Sigmoid colon (tissue), 7 donors: Measurements from ENCODE around the gene EHBP1L1. TPM values are rescaled to one million over a fixed set of nuclear protein-coding genes. Genes with fewer than 3 reads are reported as not detected.
"Not testable (repeated sequence)": the region's sequence is repeated elsewhere in the genome, so short reads cannot be mapped to it uniquely, and the experiment has no call there.

Experiments used
- DNase-seq: peaks from one replicate; pipeline ENCODE4 v3.0.0-alpha.2; 2019
- H3K27ac ChIP-seq, 4 donors: fragments of 200-600 bp; sonication (generic); one replicate each; pipeline ENCODE4 v1.5.1; 2016 to 2019; ENCODE audit warnings: mild to moderate bottlenecking in 1 of 4
- H3K27me3 ChIP-seq, 3 donors: fragments of 200-600 bp; sonication (generic); one replicate each; pipeline ENCODE4 v1.5.1; 2019; ENCODE audit warnings: mild to moderate bottlenecking in 1 of 3
- H3K36me3 ChIP-seq, 4 donors: fragments of 200-600 bp; sonication (generic); one replicate each; pipeline ENCODE4 v1.5.1; 2016 to 2019
- H3K4me1 ChIP-seq, 4 donors: fragments of 200-600 bp; sonication (generic); one replicate each; pipeline ENCODE4 v1.5.1; 2017 to 2019
- H3K4me3 ChIP-seq, 4 donors: fragments of 200-600 bp; sonication (generic); one replicate each; pipeline ENCODE4 v1.5.1; 2017 to 2019; ENCODE audit warnings: mild to moderate bottlenecking in 2 of 4, moderate library complexity in 1 of 4
- H3K9me3 ChIP-seq, 4 donors: fragments of 200-600 bp in 3 of 4; sonication (generic) in 3 of 4; one replicate each; pipeline versions ENCODE4 v1.5.1 to v1.6.1; 2013 to 2019
- CTCF ChIP-seq, 4 experiments: fragments of 450-650 bp in 3 of 4; fragments of 200-600 bp in 1 of 4; IDR thresholded peaks; one replicate each; pipeline ENCODE4 v1.5.1; 2016 to 2019; ENCODE audit warnings: antibody characterized with exemption in 4 of 4, mild to moderate bottlenecking in 3 of 4, moderate library complexity in 2 of 4
- EP300 ChIP-seq, 4 donors: sonication (generic); formaldehyde crosslinking; IDR thresholded peaks; one replicate each; pipeline ENCODE4 v1.6.1; 2017; ENCODE audit warnings: antibody characterized with exemption in 4 of 4
- POLR2A ChIP-seq, 2 donors: fragments of 450-650 bp; IDR thresholded peaks; one replicate each; pipeline ENCODE4 v1.6.1; 2016; ENCODE audit warnings: antibody characterized with exemption in 2 of 2, mild to moderate bottlenecking in 2 of 2, moderate library complexity in 2 of 2
- POLR2AphosphoS5 ChIP-seq, 4 donors: sonication (generic); formaldehyde crosslinking; IDR thresholded peaks; one replicate each; pipeline ENCODE4 v1.6.1; 2017; ENCODE audit warnings: antibody characterized with exemption in 4 of 4
- WGBS, 2 donors: extraction: QIAGEN DNeasy Blood & Tissue Kit; methylation state at CpG; one replicate each; pipeline ENCODE4 v1.1.7; 2013; 5-methylcytosine and 5-hydroxymethylcytosine counted together
- intact Hi-C: fragments of 100-400 bp; cut with DNase I; formaldehyde crosslinking; loops from one replicate; pipeline ENCODE4 v1.15.1; 2023
- polyA plus RNA-seq, 3 donors: library from polyadenylated mRNA; stranded (reverse); fragments of 200-250 nt; gene quantifications; one replicate each; pipeline ENCODE4 v1.2.3, GENCODE V29; 2013
- total RNA-seq, 4 donors: library from RNA; depleted of rRNA; stranded (reverse); fragments of >200 nt; gene quantifications; one replicate each; pipeline ENCODE4 v1.1.0, GENCODE V29; 2016
- donor health status: healthy with polysubstance abuse.
- donor health status: Bipolar disorder and iron deficiency.
- donor health status: healthy.

The EHBP1L1 gene
- total and polyA plus RNA-seq, 7 donors: 31.2 to 366 (median 148) TPM

GRCh38 chr11:65560555-65561418 is 15.1 kb upstream of the EHBP1L1 start:
- Histone ChIP-seq H3K27me3 (no peaks in the 10 kb centered on the region), H3K9me3 (no peaks in the 10 kb centered on the region), H3K4me1 (peaks cover 0 to 50% (median 47%) of the 10 kb centered on the region in 4 donors), H3K4me3 (no peak overlapping the region), H3K36me3 (no peaks in the 10 kb centered on the region), H3K27ac (peak overlapping the region; percentile 96 to 99 (median 98))
- TF ChIP-seq EP300 (IDR thresholded peaks at IDR 0.05) (no peak), CTCF (IDR thresholded peaks at IDR 0.05) (no peak), POLR2A (IDR thresholded peaks at IDR 0.05) (no peak), POLR2AphosphoS5 (IDR thresholded peaks at IDR 0.05) (peak in 1 of 4 donors; percentile 25)
- 20 to 48% methylated on average over 15 of the region's 15 CpGs for WGBS, 2 donors
- intact Hi-C loops: no loop called here
- DNase-seq: peak; percentile 89

- Histone ChIP-seq H3K27ac (peak overlapping the region in 1 of 4 donors; percentile 22), H3K36me3 (no peaks in the 10 kb centered on the region), H3K4me1 (peaks cover 0 to 45% (median 35%) of the 10 kb centered on the region in 4 donors), H3K4me3 (no peak overlapping the region), H3K9me3 (no peaks in the 10 kb centered on the region), H3K27me3 (no peaks in the 10 kb centered on the region)
- TF ChIP-seq CTCF (IDR thresholded peaks at IDR 0.05) (no peak), EP300 (IDR thresholded peaks at IDR 0.05) (no peak), POLR2AphosphoS5 (IDR thresholded peaks at IDR 0.05) (no peak), POLR2A (IDR thresholded peaks at IDR 0.05) (no peak)
- intact Hi-C loops: no loop called here
- DNase-seq: no peak
- 66 to 82% methylated on average over 7 of the region's 7 CpGs for WGBS, 2 donors
These were observed 13.8 kb upstream of the EHBP1L1 start for GRCh38 chr11:65562020-65562419.

- no peak for TF ChIP-seq POLR2A (IDR thresholded peaks at IDR 0.05)
- no peak for TF ChIP-seq CTCF (IDR thresholded peaks at IDR 0.05)
- TF ChIP-seq EP300 (IDR thresholded peaks at IDR 0.05): no peak
- no peak for TF ChIP-seq POLR2AphosphoS5 (IDR thresholded peaks at IDR 0.05)
- intact Hi-C loops: no loop called here
- H3K4me3 ChIP-seq: no peak overlapping the region
- H3K9me3 ChIP-seq: no peaks in the 10 kb centered on the region
- H3K27ac ChIP-seq: peak overlapping the region in 1 of 4 donors; percentile 22
- H3K36me3 ChIP-seq: peaks cover 0 to 3% (median 0%) of the 10 kb centered on the region in 4 donors
- WGBS, 2 donors: 86 to 91% methylated on average over 9 of the region's 9 CpGs
- no peak for DNase-seq
- peaks cover 0 to 47% (median 32%) of the 10 kb centered on the region in 4 donors for H3K4me1 ChIP-seq
- no peaks in the 10 kb centered on the region for H3K27me3 ChIP-seq
These were observed 13.1 kb upstream of the EHBP1L1 start for GRCh38 chr11:65562788-65563187.

- Histone ChIP-seq H3K4me3 (no peak overlapping the region), H3K27me3 (no peaks in the 10 kb centered on the region), H3K27ac (peak overlapping the region in 1 of 4 donors; percentile 38), H3K4me1 (peaks cover 0 to 52% (median 38%) of the 10 kb centered on the region in 4 donors), H3K36me3 (peaks cover 0 to 6% (median 0%) of the 10 kb centered on the region in 4 donors), H3K9me3 (no peaks in the 10 kb centered on the region)
- intact Hi-C loops: no loop called here
- DNase-seq: no peak
- 94 to 99% methylated on average over 4 of the region's 4 CpGs for WGBS, 2 donors
- TF ChIP-seq EP300 (IDR thresholded peaks at IDR 0.05) (no peak), POLR2A (IDR thresholded peaks at IDR 0.05) (no peak), CTCF (IDR thresholded peaks at IDR 0.05) (no peak), POLR2AphosphoS5 (IDR thresholded peaks at IDR 0.05) (no peak)
These were observed 12.3 kb upstream of the EHBP1L1 start for GRCh38 chr11:65563601-65564000.

GRCh38 chr11:65564879-65565559 is 10.8 kb upstream of the EHBP1L1 start:
- H3K4me3 ChIP-seq, H3K36me3 ChIP-seq, H3K9me3 ChIP-seq, intact Hi-C loops, H3K27me3 ChIP-seq, DNase-seq: not testable (repeated sequence)
- 79 to 90% methylated on average over 12 of the region's 12 CpGs for WGBS, 2 donors
- Histone ChIP-seq H3K4me1 (peaks cover 0 to 49% (median 35%) of the 10 kb centered on the region in 4 donors), H3K27ac (peak overlapping the region; percentile 4 to 98 (median 15))
